DMS 273 (cell line): ENCODE data around the gene TP53I3.
"Not testable (repeated sequence)": the region's sequence is repeated elsewhere in the genome, so short reads cannot be mapped to it uniquely, and the experiment has no call there.

Experiments
- DNase-seq: peaks from one replicate; lab custom pipeline; 2025; ENCODE audit not compliant: unreplicated experiment; lab: John Stamatoyannopoulos, UW

TP53I3 gene

DNA sequence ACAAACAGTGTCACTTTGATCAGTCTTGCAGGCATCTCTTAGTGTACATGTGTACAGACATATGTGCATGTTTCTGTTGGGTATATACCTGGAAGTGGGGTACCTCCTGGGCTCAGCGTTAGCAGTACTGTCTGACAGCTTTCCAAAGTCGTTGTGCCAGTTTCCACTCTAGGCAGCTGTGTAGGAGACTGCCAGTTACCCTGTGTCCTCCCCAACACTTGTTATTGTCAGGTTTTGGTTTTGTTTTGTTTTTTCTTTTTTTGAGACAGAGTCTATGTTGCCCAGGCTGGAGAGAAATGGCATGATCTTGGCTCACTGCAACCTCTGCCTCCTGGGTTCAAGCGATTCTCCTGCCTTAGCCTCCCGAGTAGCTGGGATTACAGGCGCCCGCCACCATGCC lies 28.9 kb downstream of the TP53I3 start:
- no peak for DNase-seq

DNA sequence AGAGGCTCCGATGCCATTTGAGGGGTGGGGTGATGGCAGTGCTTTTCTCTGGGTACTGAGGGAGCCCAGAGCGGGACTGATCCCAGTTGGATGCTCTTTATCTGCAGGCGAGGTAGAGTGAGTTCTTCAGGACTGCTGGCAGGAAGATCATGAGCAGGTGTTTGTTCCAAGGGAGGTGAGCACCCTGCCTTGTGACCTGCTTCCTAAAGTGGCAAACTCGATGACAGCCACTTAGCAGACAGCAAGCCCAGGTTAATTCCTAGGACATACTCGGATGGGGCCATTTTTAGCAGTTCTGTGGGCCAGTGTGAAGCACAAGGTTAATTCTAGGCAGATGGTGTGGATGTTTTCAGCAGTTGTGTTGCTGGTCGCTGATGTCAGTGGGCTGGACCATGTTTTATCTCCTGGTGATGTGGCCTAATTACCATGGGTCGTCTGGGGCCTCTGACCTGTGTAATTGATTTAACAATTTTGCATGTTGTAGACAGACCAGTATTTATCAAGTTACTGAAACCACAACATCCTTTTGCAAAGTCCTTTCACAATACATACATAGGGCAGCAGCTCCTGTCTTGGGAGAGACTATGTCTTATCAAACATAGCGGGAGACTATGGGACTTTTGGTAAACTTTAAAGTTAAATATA lies 30.1 kb downstream of the TP53I3 start:
- no peak for DNase-seq

DNA sequence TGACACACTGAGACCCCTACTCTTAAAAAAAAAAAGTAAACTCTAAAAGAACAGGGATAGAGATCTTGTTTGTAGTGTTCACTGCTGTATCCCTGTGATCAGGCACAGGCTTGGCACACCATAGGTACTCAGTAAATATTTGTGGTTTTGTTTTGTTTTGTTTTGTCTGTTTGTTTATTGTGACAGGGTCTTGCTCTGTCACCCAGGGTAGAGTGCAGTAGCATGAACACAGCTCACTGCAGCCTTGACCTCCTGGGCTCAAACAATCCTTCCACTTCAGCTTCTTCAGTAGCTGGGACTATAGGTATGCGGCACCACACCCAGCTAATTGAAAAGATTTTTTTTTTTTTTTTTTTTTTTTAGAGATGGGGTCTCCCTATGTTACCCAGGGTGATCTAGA lies 31.7 kb downstream of the TP53I3 start:
- no peak for DNase-seq

DNA sequence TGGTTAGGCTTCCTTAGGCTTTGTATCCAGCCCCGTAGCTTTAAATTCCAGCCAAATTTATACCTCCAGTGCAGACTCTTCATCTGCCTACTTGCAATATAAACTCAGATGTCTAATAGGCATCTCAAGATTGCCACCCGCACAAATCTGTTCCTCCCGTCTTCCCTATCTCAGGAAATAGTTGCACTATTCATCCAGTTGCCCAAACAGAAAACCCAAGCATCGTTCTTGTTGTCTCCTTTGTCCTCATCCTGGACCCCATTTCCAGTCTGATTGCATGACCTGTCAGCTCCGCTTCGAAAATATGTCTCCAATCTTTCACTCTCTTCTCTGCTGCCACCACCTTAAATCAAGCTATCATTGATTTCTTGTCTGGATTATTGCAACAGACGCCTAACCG lies 32.8 kb downstream of the TP53I3 start:
- no peak for DNase-seq

DNA sequence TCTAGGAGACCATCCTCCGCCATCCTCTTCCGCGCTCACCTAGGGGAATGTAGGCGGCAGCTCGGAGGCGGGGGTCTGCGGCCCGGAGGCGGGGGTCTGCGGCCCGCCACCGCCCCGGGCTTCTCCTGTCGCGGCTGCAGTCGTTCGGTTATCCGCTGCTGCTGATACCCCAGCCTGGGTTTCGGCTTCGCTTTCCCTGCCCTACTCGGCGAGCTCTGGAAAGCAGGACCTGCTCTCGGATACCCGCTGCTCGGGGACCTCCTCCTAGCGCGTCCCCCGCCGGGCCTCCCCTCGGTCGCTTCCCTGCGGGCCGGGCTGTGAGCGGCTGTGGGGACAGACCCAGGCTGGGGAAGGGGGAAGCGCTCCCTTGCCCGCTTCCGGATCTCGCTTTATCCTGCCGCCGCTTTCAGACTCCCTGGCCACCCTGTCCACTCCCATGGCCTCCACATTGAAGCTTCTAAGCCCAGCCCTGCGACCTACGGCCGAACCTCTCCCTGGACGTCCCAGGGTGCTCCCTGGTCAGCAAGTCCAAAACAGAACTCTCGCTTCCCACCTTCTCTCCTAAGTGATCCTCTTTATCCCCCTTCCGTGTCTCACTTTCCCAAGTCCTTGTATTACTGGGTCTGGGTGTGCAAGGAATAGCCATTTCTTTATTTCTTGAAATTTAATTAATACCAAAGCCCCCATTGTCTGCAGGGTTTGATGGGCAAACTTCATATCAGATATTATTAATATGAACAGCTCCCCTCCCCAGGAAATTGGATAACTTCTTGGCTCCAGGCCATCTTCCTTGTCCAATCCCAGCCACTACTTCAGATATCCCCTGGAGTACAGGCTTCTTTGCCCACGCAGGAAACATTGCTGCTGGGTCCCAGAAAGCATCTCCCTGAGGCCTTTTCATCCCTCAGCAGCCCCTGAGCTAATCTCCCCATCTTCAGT lies 34.3 kb downstream of the TP53I3 start:
- DNase-seq: peak; percentile 42

DNA sequence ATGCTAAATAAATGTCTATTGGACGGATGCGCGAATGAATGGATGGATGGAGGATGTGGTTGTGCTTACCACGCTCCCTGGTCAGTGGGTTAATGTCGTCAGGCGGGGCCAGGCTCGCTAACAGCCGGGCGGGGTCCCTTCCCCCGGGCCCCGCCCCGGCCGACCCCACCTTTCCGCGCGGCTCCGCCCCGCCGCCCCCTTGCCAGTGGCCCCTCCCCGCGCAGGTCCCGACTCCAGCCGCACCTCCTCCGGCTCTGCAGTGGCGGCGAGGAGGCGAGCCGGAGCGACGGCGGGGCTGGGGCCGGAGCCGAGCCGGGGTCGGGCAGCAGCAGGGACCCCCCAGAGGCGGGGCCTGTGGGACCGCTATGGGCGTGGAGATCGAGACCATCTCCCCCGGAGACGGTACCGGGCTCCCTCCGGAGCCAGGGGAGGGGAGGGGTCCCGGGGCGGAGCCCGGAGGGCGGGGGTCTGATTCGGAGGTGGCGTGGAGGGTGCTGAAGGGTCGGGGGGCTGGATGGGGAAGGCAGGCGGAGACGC lies 35.1 kb downstream of the TP53I3 start, which contains the start of gene FKBP1B:
TSS of gene FKBP1B (plus strand) at position 257 of the 537 bp plus-strand sequence. CDS start at position 366, 109 bp downstream.
- peak; percentile 72 for DNase-seq

DNA sequence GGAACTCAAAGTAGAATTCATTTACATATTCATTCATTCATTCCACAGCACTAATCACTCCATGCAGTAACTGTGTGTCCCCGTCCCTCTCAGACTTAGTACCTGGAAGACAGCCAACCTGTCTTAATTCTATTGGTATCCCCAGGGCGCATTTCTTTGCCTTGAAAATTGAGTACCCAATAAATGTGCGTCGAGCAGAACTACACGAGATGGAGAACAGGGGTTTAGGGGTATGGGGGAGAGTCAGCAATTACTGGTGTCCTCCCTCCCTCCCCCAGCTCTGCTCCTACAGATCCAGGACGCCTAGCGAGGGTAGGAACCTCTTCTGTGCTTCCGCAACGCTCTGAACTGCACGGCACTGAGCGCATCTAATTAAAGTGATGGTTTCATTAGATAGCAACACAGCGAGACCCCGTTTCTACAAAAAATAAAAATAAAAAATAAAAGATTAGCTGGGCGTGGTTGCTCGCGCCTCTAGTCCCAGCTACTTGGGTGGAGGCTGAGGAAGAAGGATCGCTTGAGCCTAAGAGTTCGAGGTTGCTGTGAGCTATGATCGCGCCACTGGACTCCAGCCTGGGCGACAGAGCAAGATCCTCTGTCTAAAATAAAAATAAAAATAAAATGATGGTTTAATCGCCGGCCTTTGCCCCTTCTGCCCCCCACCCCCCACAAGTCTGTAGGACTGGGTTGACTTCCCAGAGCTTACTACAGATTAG lies 35.7 kb downstream of the TP53I3 start:
- DNase-seq: peak; percentile 56

DNA sequence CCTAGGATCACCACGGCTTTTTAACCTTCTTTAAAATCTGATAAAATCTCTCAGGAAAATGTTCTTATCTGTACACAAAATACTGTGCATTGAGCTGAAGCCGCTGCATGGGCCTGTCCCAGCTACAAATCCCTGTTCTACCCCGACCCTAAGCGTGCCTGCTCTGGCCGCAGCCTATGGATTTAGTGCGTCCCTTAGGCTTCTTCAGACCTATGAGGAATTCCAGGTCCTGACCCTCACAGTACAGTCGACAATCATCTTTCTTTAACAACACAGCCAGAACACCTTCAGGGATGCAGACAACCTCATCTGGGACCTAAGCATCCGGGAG lies 37.0 kb downstream of the TP53I3 start:
- no peak for DNase-seq

DNA sequence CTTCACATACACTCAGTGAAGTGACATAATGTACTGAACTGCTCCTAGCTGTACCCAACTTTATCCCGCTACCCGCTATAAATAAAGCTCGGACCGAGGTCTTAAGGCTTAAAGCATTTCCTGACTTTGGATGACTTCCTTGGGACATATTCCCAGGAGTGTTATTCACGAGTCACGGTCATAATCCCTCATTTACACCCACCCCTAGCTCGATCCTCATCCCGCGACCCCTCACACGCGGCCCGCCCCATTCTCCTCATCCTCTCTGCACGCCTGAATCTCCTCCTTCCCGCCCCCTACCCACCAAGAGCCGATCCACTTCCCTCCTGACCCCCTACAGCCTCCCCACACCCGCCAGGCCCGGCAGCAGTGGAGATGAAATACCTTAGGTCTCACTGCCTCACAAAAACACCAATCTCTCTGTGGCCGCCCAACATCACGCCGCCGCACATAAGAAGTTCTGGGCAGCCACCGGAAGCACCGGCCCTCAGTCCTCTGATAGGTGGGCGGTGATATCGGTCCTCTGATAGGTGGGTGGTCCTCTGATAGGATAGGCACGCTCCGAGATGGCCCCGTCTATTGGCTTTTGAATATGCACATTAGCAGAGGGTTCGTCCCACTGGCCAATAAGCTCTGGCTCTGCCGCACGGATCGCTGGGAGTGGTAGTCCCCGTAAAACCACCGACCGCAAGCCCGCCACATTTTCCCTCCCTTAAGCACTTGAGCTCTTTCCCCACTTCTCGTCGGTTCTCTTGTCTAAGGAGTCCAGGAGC lies 37.5 kb downstream of the TP53I3 start, which contains the start of gene WDCP:
TSS of gene WDCP (minus strand) at position 462 of the 773 bp plus-strand sequence. CDS start 7,897 bp downstream, outside the sequence.
- peak; percentile 99 for DNase-seq

DNA sequence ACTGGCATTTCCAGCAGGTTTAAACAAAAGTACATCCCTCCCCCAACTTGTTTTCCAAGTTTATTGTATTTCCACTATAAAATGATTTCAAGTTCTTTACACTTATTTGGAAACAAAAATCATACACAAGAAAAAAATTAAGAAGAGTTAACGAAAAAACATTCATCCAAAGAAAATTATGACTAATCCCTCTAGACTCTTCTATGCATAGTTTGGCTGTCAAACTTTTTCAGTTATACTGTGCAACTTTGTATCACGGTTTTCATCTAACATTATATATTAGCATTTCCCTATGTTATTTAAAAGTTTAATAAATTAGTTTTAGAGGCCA lies 38.1 kb downstream of the TP53I3 start:
- DNase-seq: no peak

DNA sequence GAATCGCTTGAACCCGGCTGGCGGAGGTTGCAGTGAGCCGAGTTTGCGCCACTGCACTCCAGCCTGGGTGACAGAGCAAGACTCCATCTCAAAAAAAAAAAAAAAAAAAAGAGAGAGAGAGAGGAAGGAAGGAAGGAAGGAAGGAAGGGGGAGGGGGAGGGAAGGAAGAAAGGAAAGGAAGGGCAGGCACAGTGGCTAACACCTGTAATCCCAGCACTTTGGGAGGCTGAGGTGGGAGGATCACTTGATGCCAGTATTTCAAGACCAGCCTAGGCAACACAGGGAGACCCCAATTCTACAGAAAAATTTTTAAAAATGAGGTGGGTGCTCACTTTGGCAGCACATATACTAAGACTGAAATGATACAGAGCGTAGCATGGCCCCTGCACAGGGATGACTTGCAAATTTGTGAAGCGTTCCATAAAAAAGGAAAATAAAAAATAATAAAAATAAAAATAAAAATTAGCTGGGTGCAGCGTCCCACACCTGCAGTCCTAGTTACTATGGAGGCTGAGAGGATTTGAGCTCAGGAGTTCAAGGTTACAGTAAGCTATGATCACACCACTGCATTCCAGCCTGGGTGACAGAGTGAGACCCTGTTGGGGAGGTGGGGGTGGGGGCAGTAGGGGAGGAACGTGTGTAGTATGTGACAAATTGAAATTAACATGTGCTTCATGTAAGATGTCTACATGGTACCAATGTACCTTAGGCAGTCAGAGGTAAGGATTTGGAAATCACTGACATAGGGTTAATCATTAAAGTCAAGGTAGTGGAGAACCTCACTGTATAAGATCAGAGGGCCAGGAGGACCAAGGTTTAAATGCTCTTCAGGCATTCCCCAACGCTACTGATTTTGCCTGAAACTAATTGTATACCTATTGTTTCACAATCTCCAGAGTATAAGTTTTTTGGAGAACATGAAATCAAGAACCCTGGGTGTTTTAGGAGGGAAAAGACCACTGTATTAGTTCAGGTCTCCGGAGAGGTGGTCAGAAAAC lies 38.8 kb downstream of the TP53I3 start:
- no peak for DNase-seq

DNA sequence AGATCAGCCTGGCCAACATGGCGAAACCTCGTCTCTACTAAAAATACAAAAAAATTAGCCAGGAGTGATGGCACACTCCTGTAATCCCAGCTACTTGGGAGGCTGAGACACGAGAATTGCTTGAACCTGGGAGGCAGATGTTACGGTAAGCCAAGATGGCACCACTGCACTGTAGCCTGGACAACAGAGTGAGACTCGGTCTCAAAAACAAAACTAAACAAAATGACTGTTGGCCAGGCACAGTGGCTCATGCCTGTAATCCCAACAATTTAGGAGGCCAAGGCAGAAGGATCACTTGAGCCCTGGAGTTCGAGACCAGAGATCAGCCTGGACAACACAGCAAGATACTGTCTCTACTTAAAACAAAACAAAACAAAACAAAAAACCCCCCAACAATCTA lies 41.5 kb downstream of the TP53I3 start:
- DNase-seq: not testable (repeated sequence)

DNA sequence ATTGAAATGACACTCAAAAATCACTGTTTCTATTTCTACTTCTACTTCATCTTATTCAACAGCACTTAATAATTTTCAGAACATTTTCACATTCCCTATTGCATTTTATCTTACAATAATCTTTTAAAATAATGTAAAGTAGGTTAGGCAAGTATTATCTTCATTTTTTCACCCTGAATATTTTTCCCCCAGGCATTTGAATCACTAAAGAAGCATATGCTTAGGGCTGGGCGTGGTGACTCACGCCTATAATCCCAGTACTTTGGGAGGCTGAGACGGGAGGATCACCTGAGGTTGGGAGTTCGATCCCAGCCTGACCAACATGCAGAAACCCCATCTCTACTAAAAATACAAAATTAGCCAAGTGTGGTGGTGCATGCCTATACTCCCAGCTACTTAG lies 44.1 kb downstream of the TP53I3 start:
- DNase-seq: no peak

DNA sequence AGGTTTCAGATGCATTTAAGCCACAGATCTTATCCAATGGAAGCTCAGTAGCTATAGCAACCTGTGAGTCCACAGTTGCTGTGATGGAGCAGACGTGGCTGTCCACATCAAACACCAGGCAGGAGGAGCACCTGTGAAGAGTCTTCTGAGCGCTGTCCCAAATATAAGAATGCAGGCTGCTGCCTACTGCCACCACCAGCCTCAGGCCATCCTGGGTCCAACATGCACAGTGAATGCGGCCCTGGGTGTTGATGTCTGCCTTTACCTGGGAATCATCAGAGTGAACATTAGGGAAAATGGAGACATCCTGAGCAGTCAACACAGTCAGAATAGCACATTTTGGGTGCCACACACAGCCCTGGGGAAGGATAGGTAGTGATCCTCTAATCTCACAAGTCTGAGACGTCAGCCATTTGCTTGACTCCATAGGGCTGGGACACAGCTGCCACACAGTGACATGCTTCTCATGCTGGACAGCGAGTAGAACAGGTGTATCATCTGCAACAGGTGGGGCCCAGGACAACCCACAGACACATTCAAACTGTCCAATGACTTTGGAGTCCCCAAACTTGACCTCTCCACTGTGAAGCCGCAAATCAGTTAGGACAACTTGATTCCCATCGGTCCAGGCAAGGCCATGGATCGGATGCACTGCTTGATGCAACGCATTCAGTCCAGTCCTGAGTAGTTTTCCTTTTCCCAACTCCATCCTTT lies 45.7 kb downstream of the TP53I3 start:
- no peak for DNase-seq
